ENCODE results near the gene TMC7. TPM values are rescaled to one million over a fixed set of nuclear protein-coding genes. Genes with fewer than 3 reads are reported as not detected.

Gene TMC7
- total RNA-seq (2022; extraction: Qiagen RNA extraction; ENCODE audit: low read depth): 6.9 to 10.5 TPM (median 8.7 TPM) in 5 replicates

GRCh38 chr16:18983565-18984434 lies at the start of gene TMC7:
TMC7 (plus strand) TSS chr16:18983934; CDS start chr16:18984064, 130 bp downstream.

GRCh38 chr16:19067349-19068236 lies 83.9 kb downstream of the TMC7 start, which contains the start of gene COQ7:
COQ7 (plus strand) TSS chr16:19067614; CDS start chr16:19067665, 51 bp downstream.

Other genes starting within 250 kb of the TMC7 start
- gene RPS15A, start 193.6 kb upstream of the TMC7 start, total RNA-seq (2022; extraction: Qiagen RNA extraction; ENCODE audit: low read depth): 2,113 to 2,838 TPM (median 2,279 TPM) in 5 replicates
- 212 to 438 TPM (median 291 TPM) in 5 replicates for gene ARL6IP1, start 182.4 kb upstream of the TMC7 start, total RNA-seq (2022; extraction: Qiagen RNA extraction; ENCODE audit: low read depth)
- 11.8 to 27.0 TPM (median 19.8 TPM) in 5 replicates for gene SMG1, start 57.5 kb upstream of the TMC7 start, total RNA-seq (2022; extraction: Qiagen RNA extraction; ENCODE audit: low read depth)
- 16.8 to 27.3 TPM (median 23.4 TPM) in 5 replicates for gene COQ7, start 83.7 kb downstream of the TMC7 start, total RNA-seq (2022; extraction: Qiagen RNA extraction; ENCODE audit: low read depth)
- 8.8 to 19.4 TPM (median 16.0 TPM) in 5 replicates for gene ITPRIPL2, start 130.0 kb downstream of the TMC7 start, total RNA-seq (2022; extraction: Qiagen RNA extraction; ENCODE audit: low read depth)
- gene SYT17, start 184.3 kb downstream of the TMC7 start, total RNA-seq (2022; extraction: Qiagen RNA extraction; ENCODE audit: low read depth): 10.7 to 15.4 TPM (median 12.7 TPM) in 5 replicates

Data from A549 treated with ZK216348 at 1 μM for 4 hours (cell line).